Hematopoietic multipotent progenitor cell treated with erythropoietin and hydrocortisone succinate and interleukin-3 and kit ligand, for 15 days (in vitro differentiated cells): ENCODE data around the gene C16orf92.
A peak's percentile ranks its signal among the peaks of the same experiment; 100 is the strongest.

Experiments
- DNase-seq: peaks from one replicate; pipeline ENCODE4 v3.0.0-alpha.2; 2015; ENCODE audit warnings: low spot score

C16orf92 gene

GRCh38 chr16:29989111-29989858 lies 33.7 kb upstream of the C16orf92 start:
- DNase-seq, result no peak

DNA sequence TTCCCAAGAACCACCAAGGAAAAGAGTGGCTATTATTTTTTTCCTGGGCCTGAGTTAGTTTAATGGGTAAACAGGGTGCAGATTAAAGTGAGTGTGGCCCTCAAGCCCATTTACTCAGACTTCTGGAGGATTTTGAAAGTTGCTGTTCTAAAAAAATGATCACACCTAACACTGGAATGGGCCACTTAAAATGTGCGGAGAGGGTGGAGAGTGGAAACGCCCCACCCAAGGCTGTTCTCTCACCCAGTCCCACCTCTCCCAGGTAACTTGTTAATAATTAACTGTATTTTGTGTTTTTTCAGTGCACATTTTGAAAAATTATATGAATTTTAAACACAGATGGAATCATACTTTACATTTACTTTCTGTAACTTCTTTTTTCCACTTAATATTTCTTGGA lies 33.0 kb upstream of the C16orf92 start:
- no peak for DNase-seq

DNA sequence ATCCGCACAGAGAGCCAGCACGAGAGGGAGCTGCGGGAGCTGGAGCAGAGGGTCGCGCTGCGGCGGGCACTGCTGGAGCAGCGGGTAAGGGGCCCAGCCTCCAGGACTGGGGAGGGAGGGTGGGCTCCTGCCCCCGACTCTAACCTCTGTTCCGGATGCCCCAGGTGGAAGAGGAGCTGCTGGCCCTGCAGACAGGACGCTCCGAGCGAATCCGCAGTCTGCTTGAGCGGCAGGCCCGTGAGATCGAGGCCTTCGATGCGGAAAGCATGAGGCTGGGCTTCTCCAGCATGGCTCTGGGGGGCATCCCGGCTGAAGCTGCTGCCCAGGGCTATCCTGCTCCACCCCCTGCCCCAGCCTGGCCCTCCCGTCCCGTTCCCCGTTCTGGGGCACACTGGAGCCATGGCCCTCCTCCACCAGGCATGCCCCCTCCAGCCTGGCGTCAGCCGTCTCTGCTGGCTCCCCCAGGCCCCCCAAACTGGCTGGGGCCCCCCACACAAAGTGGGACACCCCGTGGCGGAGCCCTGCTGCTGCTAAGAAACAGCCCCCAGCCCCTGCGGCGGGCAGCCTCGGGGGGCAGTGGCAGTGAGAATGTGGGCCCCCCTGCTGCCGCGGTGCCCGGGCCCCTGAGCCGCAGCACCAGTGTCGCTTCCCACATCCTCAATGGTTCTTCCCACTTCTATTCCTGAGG lies 32.0 kb upstream of the C16orf92 start:
- no peak for DNase-seq

DNA sequence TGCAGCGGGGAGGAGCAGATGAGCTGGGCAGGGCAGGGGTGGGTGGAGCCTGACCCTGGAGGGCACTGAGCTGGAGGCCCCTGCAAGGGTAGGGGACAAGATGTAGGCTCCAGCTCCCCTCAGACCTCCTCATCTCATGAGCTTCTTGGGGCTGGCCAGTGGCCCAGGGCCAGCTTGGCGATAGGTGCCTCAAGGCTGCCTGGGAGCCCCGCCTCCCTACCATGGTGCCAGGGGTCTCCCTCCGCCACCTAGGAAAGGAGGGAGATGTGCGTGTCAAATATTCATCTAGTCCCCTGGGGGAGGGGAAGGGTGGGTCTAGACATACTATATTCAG lies 31.5 kb upstream of the C16orf92 start:
- DNase-seq, result no peak

- no peak for DNase-seq
Observed at GRCh38 chr16:29992344-29992967, 30.5 kb upstream of the C16orf92 start.

GRCh38 chr16:29993191-29993902 lies 29.7 kb upstream of the C16orf92 start:
- DNase-seq, result no peak

- no peak for DNase-seq
Observed at GRCh38 chr16:29993903-29994599, 28.9 kb upstream of the C16orf92 start.

- DNase-seq, result peak; percentile 74
Observed at GRCh38 chr16:29994600-29995323, 28.2 kb upstream of the C16orf92 start.

DNA sequence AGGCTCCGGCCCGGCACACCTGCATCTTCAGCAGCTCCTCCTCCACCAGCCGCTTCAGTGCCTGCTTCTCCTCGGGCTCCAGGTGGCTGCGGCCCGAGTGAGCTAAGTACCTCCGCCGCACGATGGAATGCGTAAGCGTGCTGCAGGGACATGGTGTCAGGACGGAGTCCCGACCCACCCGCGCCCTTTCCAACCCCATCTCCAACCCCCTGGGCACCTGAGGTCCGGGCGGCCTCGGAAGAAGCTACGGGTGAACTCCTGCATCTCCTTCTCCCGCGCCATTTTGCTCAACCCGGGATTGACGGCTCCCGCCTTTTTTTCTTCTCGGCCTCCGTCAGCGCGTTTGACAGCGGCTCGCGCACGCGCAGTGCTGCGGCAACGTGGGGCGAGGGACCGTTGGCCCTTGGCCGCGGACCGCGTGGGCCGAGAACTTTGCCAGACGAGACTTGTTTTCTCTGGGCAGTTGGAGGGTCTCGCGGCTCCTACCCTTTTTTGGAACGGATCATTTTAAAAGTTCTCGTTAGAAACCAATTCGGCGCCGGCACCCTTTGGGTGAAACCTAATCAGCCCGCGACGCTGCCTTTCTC lies 27.6 kb upstream of the C16orf92 start, which contains the start of gene HIRIP3:
Gene HIRIP3 (minus strand): TSS at position 294 of the 587 bp plus-strand sequence. CDS start 12 bp downstream, at position 282.
- peak; percentile 86 for DNase-seq

DNA sequence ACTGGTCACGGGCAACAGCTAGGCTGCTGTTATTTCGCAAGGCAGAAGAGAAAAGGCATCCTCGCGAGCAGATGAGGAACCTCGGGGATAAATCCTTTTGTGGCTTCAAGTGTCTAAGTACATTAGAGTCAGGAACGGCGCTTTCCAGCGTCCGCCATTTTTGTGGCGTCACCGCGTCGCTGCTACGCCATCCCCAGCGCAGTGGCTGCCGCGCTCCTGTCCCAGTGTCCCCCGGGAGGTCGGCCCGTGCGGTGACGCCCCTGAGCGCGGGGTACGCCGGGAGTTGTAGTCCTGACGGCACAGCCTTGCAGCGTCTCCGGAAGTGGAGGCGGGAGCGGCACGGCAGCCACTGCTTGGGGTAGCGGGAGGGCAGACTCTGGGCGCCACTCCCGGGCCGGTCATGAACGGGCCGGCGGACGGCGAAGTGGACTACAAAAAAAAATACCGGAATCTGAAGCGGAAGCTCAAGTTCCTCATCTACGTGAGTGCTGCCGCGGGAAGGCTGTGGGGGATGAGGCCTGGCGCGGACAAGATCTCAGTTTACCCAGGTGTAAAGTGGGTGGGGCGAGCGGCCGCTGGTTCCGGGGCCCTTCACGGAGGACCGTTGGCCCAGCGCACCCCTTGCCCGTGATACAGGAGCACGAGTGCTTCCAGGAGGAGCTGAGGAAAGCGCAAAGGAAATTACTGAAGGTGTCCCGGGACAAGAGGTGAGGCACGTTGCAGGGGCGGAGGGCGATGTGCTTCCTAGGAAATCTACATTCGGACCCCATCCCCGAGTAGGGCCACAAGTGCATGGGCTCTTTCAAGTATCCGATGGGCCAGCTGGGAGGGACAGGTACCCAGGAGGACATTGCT lies 26.9 kb upstream of the C16orf92 start, which contains the start of gene INO80E:
Gene INO80E (plus strand): TSS at position 331 of the 855 bp plus-strand sequence. CDS start 70 bp downstream, at position 401.
- peak; percentile 98 for DNase-seq

- DNase-seq, result no peak
Observed at GRCh38 chr16:29996766-29997250, 26.2 kb upstream of the C16orf92 start.

DNA sequence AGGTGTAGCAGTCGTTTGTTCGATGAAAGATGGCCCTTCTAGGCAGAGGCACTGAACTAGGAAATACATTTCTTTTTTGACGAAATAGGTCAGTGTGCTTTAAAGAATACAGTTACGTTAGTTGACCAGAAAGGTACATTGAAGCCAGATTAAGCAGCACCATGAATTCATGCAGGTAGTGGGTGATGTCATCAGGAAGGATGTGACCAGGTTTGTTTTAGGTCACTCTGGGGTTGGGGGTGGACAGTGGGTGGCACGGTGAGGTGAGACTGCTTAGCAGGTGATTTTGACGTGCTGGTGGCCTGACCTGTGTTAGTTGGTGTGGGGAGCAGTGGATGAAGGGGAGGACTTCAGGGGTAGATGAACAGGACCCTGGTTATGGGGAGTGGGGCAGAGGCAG lies 23.4 kb upstream of the C16orf92 start:
- DNase-seq, result no peak

- DNase-seq, result no peak
Observed at GRCh38 chr16:30000735-30001631, 22.0 kb upstream of the C16orf92 start.

DNA sequence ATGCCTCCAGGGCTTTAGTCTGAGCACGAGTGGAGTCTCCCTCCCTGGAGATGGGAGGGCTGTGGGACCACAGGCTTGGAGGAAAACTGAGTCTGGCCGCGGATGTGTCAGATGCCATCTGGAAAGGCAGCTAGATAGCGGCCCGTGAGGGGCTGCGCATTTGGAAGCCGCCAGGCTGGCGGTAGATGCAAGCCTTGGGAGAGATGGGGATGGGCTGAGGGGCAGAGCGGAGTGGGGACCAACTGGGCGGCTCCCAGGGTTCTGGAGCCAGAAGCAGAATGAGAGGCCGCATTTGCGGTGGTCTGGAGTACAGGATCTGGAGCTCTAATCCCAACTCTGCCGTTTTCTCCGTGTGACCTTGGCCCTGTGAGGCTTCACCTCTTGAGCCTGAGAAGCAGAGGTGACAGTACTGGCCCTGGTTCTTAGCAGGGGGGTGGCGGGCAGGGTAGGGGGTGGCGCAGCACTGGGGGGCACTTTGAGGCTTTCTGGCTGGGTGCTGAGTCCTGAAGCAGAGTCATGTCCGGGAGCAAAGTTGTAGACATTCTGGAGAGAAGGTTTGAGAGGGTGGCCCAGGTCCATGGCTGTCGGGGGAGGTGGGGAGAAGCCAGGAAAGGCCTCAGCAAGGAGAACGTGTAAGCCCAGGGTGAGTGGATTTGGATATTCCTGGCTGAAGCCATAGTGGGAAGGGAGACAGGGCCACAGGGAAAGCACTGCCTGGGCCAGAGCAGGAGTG lies 20.2 kb upstream of the C16orf92 start:
- no peak for DNase-seq

GRCh38 chr16:30003670-30004423 lies 19.2 kb upstream of the C16orf92 start:
- no peak for DNase-seq

DNA sequence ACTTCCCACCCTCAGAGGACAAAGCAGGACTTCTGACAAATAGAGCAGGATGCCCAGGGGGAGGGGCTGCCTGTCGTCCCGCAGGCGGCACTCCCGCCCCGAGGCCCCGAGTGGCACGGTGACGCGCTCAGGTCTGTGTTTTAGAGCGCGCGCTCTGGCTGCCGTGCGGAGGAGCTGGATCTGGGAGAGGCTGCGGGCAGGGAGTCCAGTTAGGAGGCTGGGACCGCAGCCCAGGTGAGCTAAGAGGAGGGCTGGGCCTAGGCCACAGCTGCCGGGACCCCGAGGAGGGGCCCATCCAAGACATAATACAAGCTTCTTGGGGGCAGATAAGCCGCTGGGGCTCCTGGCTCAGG lies 18.6 kb upstream of the C16orf92 start:
- no peak for DNase-seq

- no peak for DNase-seq
Observed at GRCh38 chr16:30004811-30005242, 18.2 kb upstream of the C16orf92 start.
